Ovary (tissue), 3 donors: ENCODE measurements around the gene ARHGAP12.

Source experiments
- CTCF ChIP-seq, 3 donors: fragments of 450-650 bp in 2 of 3; fragments of 200-600 bp in 1 of 3; IDR thresholded peaks; one replicate each; pipeline versions ENCODE4 v1.5.1 to v1.8.0; 2016 to 2022; ENCODE audit warnings: antibody characterized with exemption in 3 of 3, mild to moderate bottlenecking in 1 of 3
- POLR2A ChIP-seq: fragments of 450-650 bp; IDR thresholded peaks from one replicate; pipeline ENCODE4 v1.6.1; 2017; ENCODE audit warnings: antibody characterized with exemption, mild to moderate bottlenecking, moderate library complexity
- donor health status: DM: no; HTN: no; CAD: no.

- TF ChIP-seq CTCF (IDR thresholded peaks at IDR 0.05) (no peak), POLR2A (no peak)
Observed at GRCh38 chr10:31820096-31820495, 108.5 kb downstream of the ARHGAP12 start.
